ENCODE results near the gene NUP93. TPM values are rescaled to one million over a fixed set of nuclear protein-coding genes. Genes with fewer than 3 reads are reported as not detected.

NUP93 gene
- total RNA-seq, 1 donor from 2014 or later = 57.2 TPM

- Histone ChIP-seq H3K4me3 (no peak overlapping the region), H3K36me3 (no peaks in the 10 kb centered on the region), H3K27ac (no peak overlapping the region), H3K9me3 (no peaks in the 10 kb centered on the region), H3K27me3 (no peaks in the 10 kb centered on the region), H3K4me1 (peaks cover 14% of the 10 kb centered on the region)
- ATAC-seq (peak; percentile 30), DNase-seq (no peak)
- no peak for TF ChIP-seq CTCF (IDR thresholded peaks at IDR 0.05)
- intact Hi-C loops (cut with DNase I) = no loop called here
Observed at GRCh38 chr16:56744996-56745640, 15.2 kb downstream of the NUP93 start.

GRCh38 chr16:56747486-56748045 lies 17.6 kb downstream of the NUP93 start:
- no peak overlapping the region for H3K4me3 ChIP-seq
- H3K27me3 ChIP-seq = no peaks in the 10 kb centered on the region
- no peaks in the 10 kb centered on the region for H3K36me3 ChIP-seq
- no peak for TF ChIP-seq CTCF (IDR thresholded peaks at IDR 0.05)
- intact Hi-C loops (cut with DNase I) = no loop called here
- ATAC-seq = no peak
- H3K27ac ChIP-seq = peak overlapping the region; percentile 0
- no peaks in the 10 kb centered on the region for H3K9me3 ChIP-seq
- DNase-seq = no peak
- peaks cover 18% of the 10 kb centered on the region for H3K4me1 ChIP-seq

- Histone ChIP-seq H3K27ac (peak overlapping the region; percentile 0), H3K36me3 (no peaks in the 10 kb centered on the region), H3K4me3 (no peak overlapping the region), H3K27me3 (no peaks in the 10 kb centered on the region), H3K9me3 (no peaks in the 10 kb centered on the region), H3K4me1 (peaks cover 18% of the 10 kb centered on the region)
- ATAC-seq = no peak
- intact Hi-C loops (cut with DNase I) = no loop called here
- DNase-seq = no peak
- no peak for TF ChIP-seq CTCF (IDR thresholded peaks at IDR 0.05)
Observed at GRCh38 chr16:56748191-56748590, 18.3 kb downstream of the NUP93 start.

GRCh38 chr16:56748826-56749225 lies 18.9 kb downstream of the NUP93 start:
- H3K27me3 ChIP-seq = no peaks in the 10 kb centered on the region
- intact Hi-C loops (cut with DNase I) = no loop called here
- no peak overlapping the region for H3K27ac ChIP-seq
- H3K4me1 ChIP-seq = peaks cover 18% of the 10 kb centered on the region
- no peak overlapping the region for H3K4me3 ChIP-seq
- no peak for TF ChIP-seq CTCF (IDR thresholded peaks at IDR 0.05)
- no peaks in the 10 kb centered on the region for H3K36me3 ChIP-seq
- no peak for ATAC-seq
- no peaks in the 10 kb centered on the region for H3K9me3 ChIP-seq
- DNase-seq = no peak

GRCh38 chr16:56749672-56750491 lies 20.0 kb downstream of the NUP93 start:
- peaks cover 18% of the 10 kb centered on the region for H3K4me1 ChIP-seq
- H3K36me3 ChIP-seq = no peaks in the 10 kb centered on the region
- intact Hi-C loops (cut with DNase I) = no loop called here
- DNase-seq (no peak), ATAC-seq (no peak)
- H3K4me3 ChIP-seq = no peak overlapping the region
- no peak overlapping the region for H3K27ac ChIP-seq
- no peaks in the 10 kb centered on the region for H3K27me3 ChIP-seq
- no peak for TF ChIP-seq CTCF (IDR thresholded peaks at IDR 0.05)
- no peaks in the 10 kb centered on the region for H3K9me3 ChIP-seq

All from upper lobe of right lung (tissue), 1 donor.